GM19438 (cell line): ENCODE measurements around the gene GOLPH3.
"Not testable (repeated sequence)": the region's sequence is repeated elsewhere in the genome, so short reads cannot be mapped to it uniquely, and the experiment has no call there.

Experiments
- ATAC-seq: cut with Tn5 transposase; IDR thresholded peaks from one replicate; pipeline ENCODE4 v1.9.1; 2021; ENCODE audit warnings: low read depth; ENCODE audit not compliant: unreplicated experiment

GOLPH3 gene

DNA sequence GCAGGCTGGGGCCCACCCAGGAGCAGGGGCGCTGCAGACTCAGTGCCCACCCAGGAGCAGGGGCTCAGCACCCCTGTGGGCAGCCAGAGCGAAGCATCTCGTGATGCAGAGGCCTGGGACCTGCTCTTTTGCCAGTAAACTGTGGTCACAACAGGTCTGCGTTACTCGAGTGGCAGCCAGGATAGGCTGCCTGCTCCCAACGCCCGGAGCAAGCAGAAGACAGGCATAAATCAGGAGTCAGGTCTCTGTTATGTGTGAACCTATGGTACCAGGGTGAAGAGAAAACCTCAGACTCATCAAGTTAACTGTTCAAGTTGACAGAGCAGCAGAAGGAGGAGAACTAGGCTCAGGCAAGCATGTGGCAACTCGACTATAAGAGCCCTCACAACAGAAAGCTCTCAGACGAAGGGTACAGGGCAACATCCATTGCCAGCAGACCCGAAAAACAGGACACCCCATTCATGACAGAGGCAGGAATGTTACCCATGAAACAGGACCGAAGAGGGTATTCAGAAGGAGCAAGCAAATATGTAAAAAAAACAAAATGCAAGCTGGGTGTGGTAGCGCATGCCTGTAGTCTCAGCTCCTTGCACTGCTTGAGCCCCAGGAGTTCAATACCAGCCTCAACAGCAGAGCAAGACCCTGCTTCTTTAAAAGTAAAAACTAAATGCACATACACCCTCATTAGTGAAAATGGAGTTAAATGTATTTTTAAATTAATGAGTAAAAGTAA, 71.7 kb downstream of the GOLPH3 start:
- ATAC-seq, result no peak

GRCh38 chr5:32100691-32101302, 73.3 kb downstream of the GOLPH3 start:
- no peak for ATAC-seq

GRCh38 chr5:32100230-32100629, 73.9 kb downstream of the GOLPH3 start:
- ATAC-seq, result no peak

GRCh38 chr5:32099486-32100035, 74.6 kb downstream of the GOLPH3 start:
- ATAC-seq, result no peak

DNA sequence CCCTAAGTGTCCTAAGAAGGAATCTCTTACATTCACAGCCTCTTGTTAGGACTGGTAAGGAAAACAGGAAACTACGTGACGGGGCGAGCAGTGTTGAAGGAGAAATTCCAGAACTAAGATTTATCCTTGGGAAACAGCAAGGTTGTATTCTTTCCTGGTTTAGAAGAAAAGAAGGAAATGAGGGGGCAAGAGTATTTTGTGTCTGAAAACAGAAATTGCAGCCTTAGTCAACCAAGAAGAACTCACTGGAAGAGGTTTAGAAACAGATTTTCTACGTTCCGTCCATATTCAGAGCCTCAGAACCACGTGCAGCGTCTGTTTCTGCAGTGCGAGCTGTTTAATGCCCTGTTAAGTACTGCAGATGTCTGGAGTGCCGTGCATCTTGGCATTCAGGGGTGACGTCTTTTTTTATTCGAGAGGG, 75.2 kb downstream of the GOLPH3 start:
- ATAC-seq, result no peak

DNA sequence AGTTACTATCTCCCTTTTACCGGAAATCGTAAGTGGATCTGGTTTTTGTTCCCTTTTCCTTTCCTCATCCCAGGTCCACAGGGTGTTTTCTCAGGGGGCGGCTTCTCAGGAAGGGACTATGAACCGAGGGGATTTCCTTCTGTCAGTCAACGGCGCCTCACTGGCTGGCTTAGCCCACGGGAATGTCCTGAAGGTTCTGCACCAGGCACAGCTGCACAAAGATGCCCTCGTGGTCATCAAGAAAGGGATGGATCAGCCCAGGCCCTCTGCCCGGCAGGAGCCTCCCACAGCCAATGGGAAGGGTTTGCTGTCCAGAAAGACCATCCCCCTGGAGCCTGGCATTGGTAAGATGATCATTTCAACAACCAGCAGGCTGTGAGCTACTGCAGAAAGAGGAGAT, 75.8 kb downstream of the GOLPH3 start:
- ATAC-seq, result no peak

DNA sequence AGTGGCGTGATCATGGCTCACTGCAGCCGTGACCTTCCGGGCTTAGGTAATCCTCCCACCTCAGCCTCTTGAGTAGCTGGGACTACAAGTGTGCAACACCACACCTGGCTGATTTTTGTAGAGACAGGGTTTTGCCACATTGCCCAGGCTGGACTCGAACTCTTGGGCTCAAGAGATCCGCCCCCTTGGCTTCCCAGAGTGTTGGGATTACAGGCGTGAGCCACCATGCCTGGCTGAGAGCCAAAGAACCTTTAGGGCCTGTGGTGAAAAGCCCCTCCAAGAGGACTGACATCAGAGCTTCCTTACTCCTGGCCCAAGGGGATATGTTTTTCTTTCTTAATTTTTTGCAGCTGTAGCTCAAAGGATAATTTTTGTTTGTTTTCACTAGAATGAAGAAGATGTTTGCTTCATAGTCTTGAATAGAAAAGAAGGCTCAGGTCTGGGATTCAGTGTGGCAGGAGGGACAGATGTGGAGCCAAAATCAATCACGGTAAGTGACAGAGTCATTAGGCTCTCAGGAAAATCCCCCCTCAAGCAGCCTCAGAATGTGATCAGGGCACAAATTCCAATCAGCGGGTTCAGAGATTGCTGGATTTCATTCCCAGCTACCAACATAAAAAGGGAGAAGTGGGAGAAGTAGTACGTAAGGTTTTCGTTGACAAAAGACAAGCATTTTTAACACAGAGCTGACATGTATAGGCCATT, 77.1 kb downstream of the GOLPH3 start:
- ATAC-seq, result no peak

GRCh38 chr5:32095261-32095671, 78.9 kb downstream of the GOLPH3 start:
- no peak for ATAC-seq

DNA sequence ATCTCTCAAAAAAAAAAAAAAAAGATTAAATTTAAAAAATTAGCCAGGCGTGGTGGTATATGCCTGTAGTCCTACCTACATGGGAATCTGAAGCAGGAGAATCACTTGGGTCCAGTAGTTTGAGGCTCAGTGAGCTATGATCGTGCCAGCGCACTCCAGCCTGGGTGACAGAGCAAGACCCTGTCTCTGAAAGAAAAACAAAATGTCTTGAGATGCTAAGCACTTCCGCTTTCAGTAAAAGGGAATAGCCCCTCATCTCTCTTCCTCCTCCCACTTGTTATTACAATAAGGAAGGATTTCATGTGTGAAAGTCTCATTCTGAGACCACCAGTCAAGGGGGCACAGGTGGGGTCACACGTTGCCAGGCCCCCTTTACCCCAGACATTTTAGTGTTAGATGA, 79.4 kb downstream of the GOLPH3 start:
- ATAC-seq, result no peak

- ATAC-seq, result peak; percentile 86
Measured at GRCh38 chr5:32092938-32093812, 80.9 kb downstream of the GOLPH3 start.

DNA sequence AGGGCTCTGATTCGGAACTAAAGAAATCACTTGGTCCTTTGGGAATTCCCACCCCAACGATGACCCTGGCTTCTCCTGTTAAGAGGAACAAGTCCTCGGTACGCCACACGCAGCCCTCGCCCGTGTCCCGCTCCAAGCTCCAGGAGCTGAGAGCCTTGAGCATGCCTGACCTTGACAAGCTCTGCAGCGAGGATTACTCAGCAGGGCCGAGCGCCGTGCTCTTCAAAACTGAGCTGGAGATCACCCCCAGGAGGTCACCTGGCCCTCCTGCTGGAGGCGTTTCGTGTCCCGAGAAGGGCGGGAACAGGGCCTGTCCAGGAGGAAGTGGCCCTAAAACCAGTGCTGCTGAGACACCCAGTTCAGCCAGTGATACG, 83.4 kb downstream of the GOLPH3 start:
- no peak for ATAC-seq

- ATAC-seq, result no peak
Measured at GRCh38 chr5:32090026-32090754, 83.9 kb downstream of the GOLPH3 start.

GRCh38 chr5:32089146-32090000, 84.7 kb downstream of the GOLPH3 start:
- no peak for ATAC-seq

DNA sequence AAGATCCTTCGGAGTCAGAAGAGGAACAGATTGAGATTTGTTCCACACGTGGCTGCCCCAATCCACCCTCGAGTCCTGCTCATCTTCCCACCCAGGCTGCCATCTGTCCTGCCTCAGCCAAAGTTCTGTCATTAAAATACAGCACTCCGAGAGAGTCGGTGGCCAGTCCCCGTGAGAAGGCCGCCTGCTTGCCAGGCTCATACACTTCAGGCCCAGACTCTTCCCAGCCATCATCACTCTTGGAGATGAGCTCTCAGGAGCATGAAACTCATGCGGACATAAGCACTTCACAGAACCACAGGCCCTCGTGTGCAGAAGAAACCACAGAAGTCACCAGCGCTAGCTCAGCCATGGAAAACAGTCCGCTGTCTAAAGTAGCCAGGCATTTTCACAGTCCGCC, 85.9 kb downstream of the GOLPH3 start:
- ATAC-seq, result no peak

GRCh38 chr5:32087086-32088082, 86.7 kb downstream of the GOLPH3 start:
- no peak for ATAC-seq

GRCh38 chr5:32083981-32084430, 90.1 kb downstream of the GOLPH3 start:
- ATAC-seq, result no peak

- no peak for ATAC-seq
Measured at GRCh38 chr5:32082701-32083100, 91.4 kb downstream of the GOLPH3 start.

GRCh38 chr5:32080565-32080964, 93.6 kb downstream of the GOLPH3 start:
- not testable (repeated sequence) for ATAC-seq
